Trophoblast cell (in vitro differentiated cells and primary cell): ENCODE data around the gene OGDHL.

Experiments used
- DNase-seq, 2 donors: peaks; one replicate each; pipeline ENCODE4 v3.0.0-alpha.2; 2016
- H2AFZ ChIP-seq: 2 replicates; pipeline ENCODE4 v1.6.1; 2013; ENCODE audit warnings: low read length, moderate library complexity, mild to moderate bottlenecking; ENCODE audit not compliant: insufficient read depth, poor library complexity
- H2AK5ac ChIP-seq: 2 replicates; pipeline ENCODE4 v1.6.1; 2013; ENCODE audit warnings: mild to moderate bottlenecking, low read length
- H2BK120ac ChIP-seq: 2 replicates; pipeline ENCODE4 v1.6.1; 2013; ENCODE audit warnings: low read length, mild to moderate bottlenecking, moderate library complexity; ENCODE audit not compliant: insufficient read depth, poor library complexity
- H2BK12ac ChIP-seq: 2 replicates; pipeline ENCODE4 v1.6.1; 2013; ENCODE audit warnings: mild to moderate bottlenecking, low read length, moderate library complexity
- H2BK5ac ChIP-seq: 2 replicates; pipeline ENCODE4 v1.6.1; 2013; ENCODE audit warnings: low read length, low read depth, moderate library complexity, mild to moderate bottlenecking; ENCODE audit not compliant: poor library complexity
- H3K14ac ChIP-seq: 2 replicates; pipeline ENCODE4 v1.6.1; 2013; ENCODE audit warnings: mild to moderate bottlenecking, low read length
- H3K18ac ChIP-seq: 2 replicates; pipeline ENCODE4 v1.6.1; 2013; ENCODE audit warnings: mild to moderate bottlenecking, low read length
- H3K23ac ChIP-seq: 2 replicates; pipeline ENCODE4 v1.6.1; 2013; ENCODE audit warnings: low read length
- H3K27ac ChIP-seq: 2 replicates; pipeline ENCODE4 v1.5.1; 2013; ENCODE audit warnings: low read depth, mild to moderate bottlenecking, inconsistent platforms, low read length, moderate library complexity
- H3K27me3 ChIP-seq: 2 replicates; pipeline ENCODE4 v1.6.1; 2013; ENCODE audit warnings: inconsistent platforms, mild to moderate bottlenecking, low read length, moderate library complexity; ENCODE audit not compliant: insufficient read depth
- H3K36me3 ChIP-seq, 2 experiments: 1 replicate in 1 of 2; 2 replicates in 1 of 2; pipeline ENCODE4 v1.6.1; 2013; ENCODE audit warnings: low read length in 2 of 2, mild to moderate bottlenecking in 2 of 2, moderate library complexity in 1 of 2; ENCODE audit not compliant: insufficient read depth in 2 of 2, control insufficient read depth in 1 of 2
- H3K4ac ChIP-seq: 2 replicates; pipeline ENCODE4 v1.6.1; 2013; ENCODE audit warnings: low read depth, mild to moderate bottlenecking, low read length, moderate library complexity
- H3K4me1 ChIP-seq, 2 experiments: 1 replicate in 1 of 2; 2 replicates in 1 of 2; pipeline ENCODE4 v1.6.1; 2013; ENCODE audit warnings: low read length in 2 of 2, mild to moderate bottlenecking in 2 of 2, moderate library complexity in 1 of 2; ENCODE audit not compliant: insufficient read depth in 2 of 2, control insufficient read depth in 1 of 2
- H3K4me2 ChIP-seq: 2 replicates; pipeline ENCODE4 v1.6.1; 2013; ENCODE audit warnings: inconsistent platforms, mild to moderate bottlenecking, low read length, moderate library complexity
- H3K4me3 ChIP-seq: 2 replicates; pipeline ENCODE4 v1.5.1; 2013; ENCODE audit warnings: mild to moderate bottlenecking, low read depth, low read length, inconsistent platforms
- H3K79me1 ChIP-seq: one replicate; pipeline ENCODE4 v1.6.1; 2013; ENCODE audit warnings: low read length
- H3K79me2 ChIP-seq: 2 replicates; pipeline ENCODE4 v1.6.1; 2013; ENCODE audit warnings: low read length, mild to moderate bottlenecking; ENCODE audit not compliant: control insufficient read depth, insufficient read depth, poor library complexity
- H3K9ac ChIP-seq: 2 replicates; pipeline ENCODE4 v1.6.1; 2013; ENCODE audit warnings: mild to moderate bottlenecking, low read length
- H3K9me3 ChIP-seq: 2 replicates; pipeline ENCODE4 v1.6.1; 2013; ENCODE audit warnings: low read depth, mild to moderate bottlenecking, control low read depth, inconsistent platforms, low read length; ENCODE audit not compliant: insufficient read depth
- H4K12ac ChIP-seq: 2 replicates; pipeline ENCODE4 v1.6.1; 2013; ENCODE audit warnings: low read depth, mild to moderate bottlenecking, low read length, moderate library complexity
- H4K8ac ChIP-seq: 2 replicates; pipeline ENCODE4 v1.6.1; 2013; ENCODE audit warnings: low read depth, mild to moderate bottlenecking, low read length, moderate library complexity
- H4K91ac ChIP-seq: one replicate; pipeline ENCODE4 v1.6.1; 2013; ENCODE audit warnings: low read depth, mild to moderate bottlenecking, low read length, moderate library complexity
- WGBS: extraction: QIAGEN DNeasy Blood & Tissue Kit; methylation state at CpG from one replicate; pipeline ENCODE4 v1.1.7; 2013; ENCODE audit warnings: missing lambda C conversion rate; ENCODE audit not compliant: insufficient read length, insufficient coverage; ENCODE audit errors: extremely low coverage; 5-methylcytosine and 5-hydroxymethylcytosine counted together

The OGDHL gene

DNA sequence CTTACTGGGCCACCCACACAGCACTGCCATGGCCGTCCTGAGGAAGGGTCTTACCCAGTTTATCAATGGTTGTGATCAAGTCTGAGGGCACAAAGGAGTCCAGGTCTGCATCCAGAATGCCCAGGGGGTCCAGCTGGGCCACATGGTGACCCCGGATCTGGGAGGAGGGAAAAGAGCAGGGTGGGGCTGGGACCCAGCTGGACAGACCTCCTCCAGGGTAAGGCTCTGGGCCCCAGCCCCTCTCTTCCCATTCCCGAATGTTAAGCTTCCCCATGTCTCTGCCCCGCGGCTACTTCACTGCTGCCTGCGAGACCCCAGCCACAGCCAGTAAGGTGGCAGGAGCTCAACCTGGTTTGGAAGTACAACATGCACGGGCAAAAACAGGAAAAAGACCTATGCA lies 9.5 kb downstream of the OGDHL start:
- Histone ChIP-seq H3K27me3 (no peaks in the 10 kb centered on the region), H4K91ac (no peak overlapping the region), H3K27ac (no peak overlapping the region), H4K12ac (no peak overlapping the region), H2BK5ac (no peak overlapping the region), H3K4me3 (no peak overlapping the region), H2BK12ac (no peak overlapping the region), H3K79me2 (no peaks in the 10 kb centered on the region), H3K79me1 (no peaks in the 10 kb centered on the region), H3K18ac (no peak overlapping the region), H3K9me3 (no peaks in the 10 kb centered on the region), H4K8ac (no peak overlapping the region), H3K14ac (no peak overlapping the region), H2AFZ (no peak overlapping the region), H2AK5ac (no peak overlapping the region), H3K4ac (no peak overlapping the region), H3K9ac (no peak overlapping the region), H3K4me2 (no peak overlapping the region), H2BK120ac (no peak overlapping the region), H3K36me3 (peaks cover 7 to 18% of the 10 kb centered on the region in 2 experiments), H3K4me1 (no peaks in the 10 kb centered on the region), H3K23ac (no peak overlapping the region)
- no peak for DNase-seq
- no CpG with 5 or more reads among the region's 7 CpGs for WGBS

- H3K27me3 ChIP-seq, result no peaks in the 10 kb centered on the region
- H2AFZ ChIP-seq, result no peak overlapping the region
- peaks cover 10 to 19% of the 10 kb centered on the region in 2 experiments for H3K36me3 ChIP-seq
- no peaks in the 10 kb centered on the region for H3K4me1 ChIP-seq
- no peak overlapping the region for H4K91ac ChIP-seq
- H3K14ac ChIP-seq, result no peak overlapping the region
- H3K27ac ChIP-seq, result no peak overlapping the region
- H3K23ac ChIP-seq, result no peak overlapping the region
- DNase-seq, result no peak
- peaks cover 4% of the 10 kb centered on the region for H3K9me3 ChIP-seq
- H3K18ac ChIP-seq, result no peak overlapping the region
- no peak overlapping the region for H2BK120ac ChIP-seq
- H4K8ac ChIP-seq, result no peak overlapping the region
- no peak overlapping the region for H2BK5ac ChIP-seq
- H2AK5ac ChIP-seq, result no peak overlapping the region
- H3K4ac ChIP-seq, result no peak overlapping the region
- WGBS, result no CpG with 5 or more reads among the region's 20 CpGs
- H3K4me3 ChIP-seq, result no peak overlapping the region
- no peak overlapping the region for H2BK12ac ChIP-seq
- no peak overlapping the region for H3K9ac ChIP-seq
- H3K79me1 ChIP-seq, result no peaks in the 10 kb centered on the region
- H3K4me2 ChIP-seq, result no peak overlapping the region
- H3K79me2 ChIP-seq, result no peaks in the 10 kb centered on the region
- no peak overlapping the region for H4K12ac ChIP-seq
Measured at GRCh38 chr10:49751636-49752510, 10.2 kb downstream of the OGDHL start.

- no peak overlapping the region for H3K4ac ChIP-seq
- H3K4me1 ChIP-seq, result no peaks in the 10 kb centered on the region
- H2BK120ac ChIP-seq, result no peak overlapping the region
- H3K14ac ChIP-seq, result no peak overlapping the region
- peaks cover 17 to 26% of the 10 kb centered on the region in 2 experiments for H3K36me3 ChIP-seq
- H4K91ac ChIP-seq, result no peak overlapping the region
- no peak overlapping the region for H3K23ac ChIP-seq
- H2BK5ac ChIP-seq, result no peak overlapping the region
- H3K9me3 ChIP-seq, result peaks cover 4% of the 10 kb centered on the region
- H3K79me1 ChIP-seq, result no peaks in the 10 kb centered on the region
- no peak overlapping the region for H3K27ac ChIP-seq
- no peak overlapping the region for H2BK12ac ChIP-seq
- no CpG with 5 or more reads among the region's 5 CpGs for WGBS
- no peak overlapping the region for H4K8ac ChIP-seq
- no peak overlapping the region for H3K9ac ChIP-seq
- no peak for DNase-seq
- H3K4me2 ChIP-seq, result no peak overlapping the region
- no peak overlapping the region for H2AK5ac ChIP-seq
- H3K79me2 ChIP-seq, result no peaks in the 10 kb centered on the region
- no peak overlapping the region for H3K18ac ChIP-seq
- H4K12ac ChIP-seq, result no peak overlapping the region
- no peak overlapping the region for H2AFZ ChIP-seq
- no peak overlapping the region for H3K4me3 ChIP-seq
- no peaks in the 10 kb centered on the region for H3K27me3 ChIP-seq
Measured at GRCh38 chr10:49751216-49751615, 10.9 kb downstream of the OGDHL start.

GRCh38 chr10:49750546-49750945 lies 11.6 kb downstream of the OGDHL start:
- Histone ChIP-seq H3K36me3 (peaks cover 24 to 32% of the 10 kb centered on the region in 2 experiments), H3K18ac (no peak overlapping the region), H2AFZ (no peak overlapping the region), H4K8ac (no peak overlapping the region), H3K4me1 (no peaks in the 10 kb centered on the region), H3K27me3 (no peaks in the 10 kb centered on the region), H2BK12ac (no peak overlapping the region), H3K27ac (no peak overlapping the region), H3K23ac (no peak overlapping the region), H3K9ac (no peak overlapping the region), H4K12ac (no peak overlapping the region), H3K79me2 (no peaks in the 10 kb centered on the region), H4K91ac (no peak overlapping the region), H2BK5ac (no peak overlapping the region), H3K4me3 (no peak overlapping the region), H2AK5ac (no peak overlapping the region), H2BK120ac (no peak overlapping the region), H3K4me2 (no peak overlapping the region), H3K79me1 (no peaks in the 10 kb centered on the region), H3K9me3 (peaks cover 4% of the 10 kb centered on the region), H3K4ac (no peak overlapping the region), H3K14ac (no peak overlapping the region)
- no CpG with 5 or more reads among the region's 9 CpGs for WGBS
- DNase-seq, result no peak
